Hematopoietic multipotent progenitor cell treated with erythropoietin and hydrocortisone succinate and interleukin-3 and kit ligand, for 8 days (in vitro differentiated cells): ENCODE data around the gene B2M.
"Not testable (repeated sequence)": the region's sequence is repeated elsewhere in the genome, so short reads cannot be mapped to it uniquely, and the experiment has no call there.

Experiments used
- DNase-seq: peaks from one replicate; pipeline ENCODE4 v3.0.0-alpha.2; 2015

B2M gene

GRCh38 chr15:44726568-44727484, 15.5 kb downstream of the B2M start:
- DNase-seq, result peak; percentile 63

DNA sequence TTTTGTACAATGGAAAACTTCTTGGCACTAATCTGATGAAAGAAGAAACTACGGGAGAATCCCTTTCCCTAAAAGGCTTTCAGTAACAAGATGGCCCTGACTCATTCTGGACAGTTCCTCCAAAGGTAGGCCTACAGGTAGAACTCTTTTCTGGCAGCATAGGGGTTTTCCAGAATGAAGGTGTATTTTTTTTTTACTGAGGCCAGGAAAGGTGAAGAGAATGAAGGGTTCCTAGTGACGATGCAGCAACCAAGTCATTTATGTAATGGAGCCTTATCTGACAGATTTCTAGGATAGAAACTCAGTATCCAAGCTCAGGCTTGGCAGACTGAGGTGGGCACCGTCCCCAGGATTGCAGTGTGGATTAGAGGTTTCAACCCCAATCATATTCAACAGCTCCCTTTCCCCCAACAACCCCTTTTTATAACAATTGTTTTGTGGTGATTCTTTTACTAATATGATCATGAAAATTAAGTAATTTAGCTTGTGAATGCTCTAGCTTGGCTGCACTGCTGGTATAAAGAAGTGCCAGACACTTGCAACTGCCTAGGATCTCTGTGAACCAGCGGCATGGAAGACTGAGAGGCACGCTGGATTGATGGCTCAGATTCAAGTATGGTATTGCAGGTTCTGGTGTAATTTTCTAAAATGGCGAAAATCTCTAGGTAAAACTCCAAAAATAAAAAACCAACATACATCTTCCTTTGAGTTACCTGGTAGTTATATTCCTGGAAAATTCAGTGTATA, 16.3 kb downstream of the B2M start:
- no peak for DNase-seq

- not testable (repeated sequence) for DNase-seq
Observed at GRCh38 chr15:44728232-44728575, 16.9 kb downstream of the B2M start.

DNA sequence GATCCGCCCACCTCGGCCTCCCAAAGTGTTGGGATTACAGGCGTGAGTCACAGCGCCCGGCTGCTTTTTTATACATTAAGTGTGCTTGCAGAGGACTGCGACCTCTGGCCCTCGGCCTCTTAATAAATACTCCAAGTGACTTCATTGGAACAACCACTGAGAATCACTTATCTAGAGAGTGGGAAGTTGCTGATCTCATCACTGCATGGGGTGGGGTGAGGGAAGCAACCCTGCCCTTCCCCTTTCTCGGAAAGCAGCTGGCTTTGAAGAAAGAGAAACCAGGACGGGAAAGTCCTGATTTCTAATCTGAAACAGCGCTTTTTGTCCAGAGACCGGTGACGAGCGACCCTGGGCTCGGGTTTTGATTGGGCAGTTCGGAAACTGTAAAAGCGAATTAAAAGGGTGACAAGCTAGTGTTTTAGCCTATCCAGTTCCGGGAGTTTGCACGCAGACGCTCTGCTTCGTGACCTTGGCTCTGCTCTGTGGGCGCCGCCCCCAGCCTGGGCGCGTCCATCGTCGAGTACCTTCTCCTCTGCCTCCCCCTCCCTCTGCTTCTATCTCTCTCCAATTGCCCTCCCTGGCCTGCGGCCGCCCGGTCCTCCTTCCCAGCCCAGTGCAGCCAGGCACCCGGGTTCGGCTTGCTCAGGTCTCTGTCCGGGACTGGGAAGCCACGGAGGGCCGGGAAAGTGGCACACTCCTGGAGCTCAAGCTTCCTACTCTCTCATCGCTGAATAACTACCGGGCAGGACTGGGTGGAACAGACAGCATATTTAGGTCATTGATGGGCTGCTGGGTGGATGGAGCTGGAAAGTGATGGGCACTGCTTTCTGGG, 17.5 kb downstream of the B2M start:
- peak; percentile 97 for DNase-seq

DNA sequence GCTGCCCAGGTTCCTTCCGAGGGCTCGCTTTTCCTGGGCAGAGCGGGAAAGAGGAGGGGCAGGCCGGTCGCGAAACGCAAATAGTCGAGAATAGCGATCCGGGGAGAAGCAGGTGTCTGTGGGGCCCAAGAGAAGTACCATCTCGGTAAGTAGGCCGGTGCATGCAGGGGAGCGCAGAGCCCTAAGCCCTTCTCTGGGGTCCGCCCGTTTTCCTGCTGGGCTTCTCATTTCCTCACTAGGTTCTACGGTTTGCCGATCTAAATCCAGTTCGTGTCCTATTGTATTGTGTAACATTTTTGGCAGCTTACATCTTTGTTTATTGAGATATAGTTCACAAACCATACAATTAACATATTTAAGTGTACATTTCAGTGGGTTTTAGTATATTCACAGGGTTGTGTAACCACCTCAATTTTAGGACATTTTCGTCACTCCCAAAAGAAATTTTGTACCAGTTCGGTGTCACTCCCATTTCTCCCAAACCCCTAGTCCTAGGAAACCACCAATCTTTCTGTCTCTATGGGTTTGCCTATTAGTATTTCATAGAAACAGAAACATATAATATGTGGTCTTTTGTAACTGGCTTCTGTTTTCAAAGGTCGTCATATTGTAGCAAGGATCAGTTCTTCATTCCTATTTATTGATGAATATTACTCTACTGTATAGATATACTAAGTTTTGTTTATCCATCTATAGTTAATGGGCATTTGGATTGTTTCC, 18.3 kb downstream of the B2M start:
- no peak for DNase-seq

DNA sequence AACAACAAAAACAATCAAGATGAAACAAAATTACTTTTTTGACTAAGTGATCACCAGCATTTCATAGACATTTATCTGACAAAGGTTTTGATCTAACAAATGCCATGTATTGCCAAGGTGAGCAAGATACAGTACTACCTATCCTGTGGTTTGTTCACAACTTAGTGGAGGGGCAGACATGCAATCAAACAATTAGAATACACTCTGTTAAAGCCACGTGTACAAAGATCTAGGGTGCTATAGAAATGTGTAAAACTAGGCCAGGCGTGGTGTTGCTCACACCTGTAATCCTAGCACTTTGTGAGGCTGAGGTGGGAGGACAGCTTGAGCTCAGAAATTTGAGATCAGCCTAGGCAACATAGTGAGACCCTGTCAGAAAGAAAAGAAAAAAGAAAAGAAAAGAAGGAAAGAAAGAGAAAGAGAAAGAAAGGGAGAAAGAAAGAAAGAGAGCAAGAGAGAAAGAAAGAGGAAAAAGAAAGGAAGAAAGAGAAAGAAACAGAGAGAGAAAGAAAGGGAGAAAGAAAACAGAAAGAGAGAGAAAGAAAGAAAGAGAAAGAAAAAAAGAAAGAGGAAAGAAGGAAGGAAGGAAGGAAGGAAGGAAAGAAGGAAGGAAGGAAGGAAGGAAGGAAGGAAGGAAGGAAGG, 23.6 kb downstream of the B2M start:
- no peak for DNase-seq

DNA sequence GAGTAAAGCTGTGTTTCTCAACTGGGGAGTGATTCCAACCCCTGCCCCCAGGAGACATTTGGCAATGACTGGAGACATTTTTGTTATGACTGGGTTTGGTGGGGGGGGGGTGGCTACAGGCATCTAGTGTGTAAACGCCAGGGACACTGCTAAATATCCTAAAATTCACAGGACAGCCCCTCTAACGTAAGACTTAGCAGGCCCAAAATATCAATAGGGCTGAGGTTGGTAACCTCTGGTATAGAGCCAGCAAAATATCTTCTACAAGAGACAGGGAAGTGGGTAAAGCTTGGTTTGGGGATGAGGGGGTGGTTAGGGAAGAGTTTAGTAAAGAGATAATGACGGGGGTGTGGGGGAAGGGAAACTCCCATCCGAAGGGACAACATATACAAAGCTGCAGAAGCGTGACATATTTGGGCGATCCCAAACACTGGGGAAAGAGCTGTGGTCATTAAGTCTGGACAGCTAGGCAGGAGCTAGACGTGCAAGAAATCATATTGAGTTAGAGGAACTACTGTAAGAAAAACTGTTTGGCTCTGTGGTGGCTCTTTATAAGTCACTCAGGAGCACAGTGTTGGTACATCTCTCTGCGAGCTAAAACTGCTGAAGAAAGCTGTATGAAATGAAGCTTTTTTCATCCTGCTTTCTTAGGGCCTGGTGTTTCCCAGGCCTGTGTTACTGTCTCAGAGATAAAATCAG, 24.3 kb downstream of the B2M start:
- DNase-seq, result no peak

DNA sequence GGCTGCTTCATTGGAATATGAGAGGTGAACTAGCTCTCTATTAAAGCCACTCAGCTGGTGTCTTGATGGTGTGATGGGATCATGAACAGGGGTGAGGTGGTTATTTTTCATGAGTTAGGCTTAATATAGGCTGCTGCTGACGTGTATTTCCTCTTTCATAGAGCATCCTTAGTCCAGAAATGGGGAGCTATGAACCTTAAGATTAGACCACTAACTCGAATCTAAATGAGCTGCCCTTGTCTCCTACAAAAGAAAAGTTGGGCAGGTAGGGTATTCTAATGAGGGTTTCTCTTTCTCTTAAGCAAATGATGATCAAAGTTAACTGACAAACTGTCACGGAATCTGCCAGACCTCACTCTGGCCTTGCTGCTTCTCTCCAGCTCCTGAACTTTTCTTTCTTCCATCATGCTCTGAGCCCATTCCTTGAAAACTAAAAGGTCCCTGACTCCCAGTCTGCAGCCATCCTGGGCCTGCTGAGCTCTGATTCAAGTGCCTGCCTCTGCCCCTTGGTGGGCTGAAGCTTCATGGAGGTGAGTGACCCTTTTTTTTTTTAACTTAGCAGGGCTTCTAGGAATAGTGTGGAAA, 25.0 kb downstream of the B2M start, which contains the start of gene TRIM69:
TSS of gene TRIM69 (plus strand) at position 348 of the 585 bp plus-strand sequence. CDS start at position 525, 177 bp downstream.
- no peak for DNase-seq

GRCh38 chr15:44738340-44738984, 27.1 kb downstream of the B2M start:
- peak; percentile 79 for DNase-seq

DNA sequence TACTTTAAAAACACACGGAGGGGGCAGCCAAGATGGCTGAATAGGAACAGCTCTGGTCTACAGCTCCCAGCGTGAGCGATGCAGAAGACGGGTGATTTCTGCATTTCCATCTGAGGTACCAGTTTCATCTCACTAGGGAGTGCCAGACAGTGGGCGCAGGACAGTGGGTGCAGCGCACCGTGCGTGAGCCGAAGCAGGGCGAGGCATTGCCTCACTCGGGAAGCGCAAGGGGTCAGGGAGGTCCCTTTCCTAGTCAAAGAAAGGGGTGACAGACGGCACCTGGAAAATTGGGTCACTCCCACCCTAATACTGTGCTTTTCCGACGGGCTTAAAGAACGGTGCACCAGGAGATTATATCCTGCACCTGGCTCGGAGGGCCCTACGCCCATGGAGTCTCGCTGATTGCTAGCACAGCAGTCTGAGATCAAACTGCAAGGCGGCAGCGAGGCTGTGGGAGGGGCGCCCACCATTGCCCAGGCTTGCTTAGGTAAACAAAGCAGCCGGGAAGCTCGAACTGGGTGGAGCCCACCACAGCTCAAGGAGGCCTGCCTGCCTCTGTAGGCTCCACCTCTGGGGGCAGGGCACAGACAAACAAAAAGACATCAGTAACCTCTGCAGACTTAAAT, 28.0 kb downstream of the B2M start:
- not testable (repeated sequence) for DNase-seq

GRCh38 chr15:44743454-44743853, 32.1 kb downstream of the B2M start:
- DNase-seq, result not testable (repeated sequence)

DNA sequence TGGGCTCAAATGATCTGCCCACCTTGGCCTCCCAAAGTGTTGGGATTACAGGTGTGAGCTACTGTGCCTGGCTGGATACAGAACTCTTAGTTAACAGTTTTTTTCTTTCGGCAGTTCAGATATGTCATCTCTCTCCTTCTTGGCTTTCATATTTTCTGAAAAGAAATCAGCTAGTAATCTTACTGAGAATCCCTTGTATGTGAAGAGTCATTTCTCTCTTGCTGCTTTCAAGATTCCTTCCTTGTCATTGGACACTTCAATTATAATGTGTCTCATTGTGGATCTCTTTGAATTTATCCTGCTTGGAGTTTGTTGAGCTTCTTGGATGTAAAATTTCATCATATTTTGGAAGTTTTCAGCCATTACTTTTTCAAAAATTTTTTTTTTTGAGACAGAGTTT, 42.0 kb downstream of the B2M start:
- DNase-seq, result no peak

DNA sequence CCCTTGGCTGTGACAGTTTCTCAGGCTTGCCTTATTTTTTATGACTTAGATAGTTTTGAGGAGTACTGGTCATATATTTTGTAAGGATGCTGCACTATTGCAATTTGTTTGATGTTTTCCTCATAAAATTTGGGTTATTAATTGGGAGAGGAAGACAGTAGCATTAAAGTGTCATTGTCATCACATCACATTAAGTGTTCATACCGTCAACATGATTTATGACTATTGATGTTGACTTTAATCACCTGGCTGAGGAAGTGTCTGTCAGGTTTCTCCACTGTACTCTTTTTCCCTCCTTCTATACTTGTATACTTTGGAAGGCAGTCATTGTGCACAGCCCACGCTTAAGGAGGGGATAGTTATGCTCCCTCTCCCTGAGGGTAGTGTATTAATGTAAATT, 51.9 kb downstream of the B2M start:
- DNase-seq, result no peak

- no peak for DNase-seq
Observed at GRCh38 chr15:44763848-44764247, 52.5 kb downstream of the B2M start.

DNA sequence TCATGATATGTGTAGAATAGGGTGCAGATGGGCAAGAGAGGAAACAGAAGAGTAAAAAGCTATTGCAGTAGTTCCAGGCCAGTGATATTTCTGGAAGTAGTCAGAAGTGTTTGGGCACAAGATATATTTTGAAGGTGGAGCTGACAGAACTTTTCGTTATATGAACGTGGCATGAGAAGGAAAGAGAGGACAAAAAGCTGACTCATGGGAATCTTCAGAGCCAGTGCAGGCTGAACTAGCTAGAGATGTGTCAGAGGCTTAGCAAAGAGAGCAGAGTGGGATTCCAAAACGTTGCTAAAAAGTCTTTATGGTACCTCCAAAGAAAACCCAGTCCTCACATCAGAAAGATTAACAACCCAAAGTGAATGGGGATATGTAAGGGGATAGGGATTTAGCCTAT, 53.7 kb downstream of the B2M start:
- DNase-seq, result no peak
